Right lobe of liver (tissue), 6 donors: ENCODE measurements around the gene DCANP1. TPM values are rescaled to one million over a fixed set of nuclear protein-coding genes. Genes with fewer than 3 reads are reported as not detected.

Source experiments
- ATAC-seq, 4 donors: fragments of 200-7000 bp; cut with Tn5 transposase; one replicate each; pipeline ENCODE4 v1.9.1; 2020; ENCODE audit warnings: mild to moderate bottlenecking in 4 of 4, moderate library complexity in 4 of 4
- DNase-seq, 3 donors: peaks; one replicate each; pipeline ENCODE4 v3.0.0-alpha.2; 2020
- H3K27ac ChIP-seq, 3 donors: fragments of 200-600 bp; one replicate each; pipeline ENCODE4 v1.8.0; 2022
- H3K27me3 ChIP-seq, 2 donors: fragments of 200-600 bp; one replicate each; pipeline ENCODE4 v1.8.0; 2022
- H3K36me3 ChIP-seq, 4 donors: fragments of 200-600 bp; sonication (generic) in 1 of 4; one replicate each; pipeline versions ENCODE4 v1.5.1 to v1.8.0; 2017 to 2022; ENCODE audit warnings: control low read depth in 1 of 4
- H3K4me1 ChIP-seq, 4 donors: fragments of 200-600 bp; sonication (generic) in 1 of 4; one replicate each; pipeline versions ENCODE4 v1.5.1 to v1.8.0; 2017 to 2022; ENCODE audit warnings: control low read depth in 1 of 4
- H3K4me3 ChIP-seq, 3 donors: fragments of 200-600 bp; one replicate each; pipeline ENCODE4 v1.8.0; 2022
- H3K9me3 ChIP-seq, 4 donors: fragments of 200-600 bp; sonication (generic) in 1 of 4; one replicate each; pipeline versions ENCODE4 v1.5.1 to v1.8.0; 2017 to 2022; ENCODE audit warnings: control low read depth in 1 of 4
- POLR2A ChIP-seq: fragments of 450-650 bp; IDR thresholded peaks from one replicate; pipeline ENCODE4 v1.6.1; 2017; ENCODE audit warnings: antibody characterized with exemption, mild to moderate bottlenecking
- WGBS: methylation state at CpG from one replicate; pipeline ENCODE4 v1.1.6; 2018; ENCODE audit warnings: low coverage, low lambda C conversion rate; ENCODE audit not compliant: insufficient coverage; ENCODE audit errors: missing lambda C conversion rate; 5-methylcytosine and 5-hydroxymethylcytosine counted together
- intact Hi-C, 2 donors: fragments of 100-400 bp; cut with DNase I; formaldehyde crosslinking; loops; one replicate each; pipeline versions ENCODE4 v1.11.2 to v1.14.1; 2022
- small RNA-seq, 2 experiments: library from RNA; depleted of rRNA; stranded (forward); fragments of <200 nt; gene quantifications; one replicate each; pipeline ENCODE3, GENCODE V24; 2016
- total RNA-seq, 6 experiments: library from RNA; depleted of rRNA in 2 of 6; stranded (reverse); fragments of >200 nt in 2 of 6; fragmentation: NEBNext Ultra II Directional in 3 of 6; extraction: Animal tissue kit (Norgen Biotek cat#: 25700) in 3 of 6; gene quantifications; one replicate each; pipeline versions ENCODE4 v1.1.0 to v1.2.4, GENCODE V29; 2016 to 2023
- TF ChIP-seq, protein P1 (sequence below), 4 donors: fragments of 200-600 bp in 3 of 4; fragments of 450-650 bp in 1 of 4; IDR thresholded peaks; one replicate each; pipeline versions ENCODE4 v1.5.1 to v1.8.0; 2016 to 2022; ENCODE audit warnings: antibody characterized with exemption in 4 of 4, mild to moderate bottlenecking in 2 of 4
- donor health status: DM: no; HTN: yes; CAD: no.
- donor health status: DM: no; HTN: no; CAD: no.
- donor health status: DM: no; HTN: no; CAD: no.
- donor health status: DM: no; HTN: yes; CAD: no.
- donor health status: DM: no; HTN: yes; CAD: no.

The DCANP1 gene
- total RNA-seq, 6 experiments from 2014 or later = not detected

DNA sequence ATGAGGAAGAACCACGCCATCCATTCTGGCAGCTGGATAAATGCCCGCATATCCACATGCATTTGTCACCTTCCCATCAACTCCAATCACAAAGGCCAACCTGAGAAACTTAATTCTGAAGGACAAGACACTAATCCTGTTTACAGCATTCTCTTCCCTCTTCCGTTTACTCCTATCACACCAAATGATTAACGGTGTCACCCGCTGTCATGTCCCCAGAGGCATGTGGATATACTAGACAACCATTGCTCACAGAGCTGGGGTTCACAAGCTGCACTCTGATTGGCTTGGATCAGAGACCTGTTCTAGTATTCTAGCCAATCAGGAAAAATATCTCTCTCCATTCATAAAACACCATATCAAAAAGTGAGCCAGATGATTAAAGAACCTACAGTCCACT, 51.7 kb downstream of the DCANP1 start:
- Histone ChIP-seq H3K27me3 (no peaks in the 10 kb centered on the region), H3K36me3 (no peaks in the 10 kb centered on the region), H3K4me1 (peaks cover 0 to 28% (median 6%) of the 10 kb centered on the region in 4 donors), H3K27ac (no peak overlapping the region), H3K4me3 (no peak overlapping the region), H3K9me3 (no peaks in the 10 kb centered on the region)
- WGBS = 38% methylated on average over 4 of the region's 5 CpGs
- intact Hi-C loops = no loop called here
- DNase-seq (no peak), ATAC-seq (no peak)
- TF ChIP-seq, protein P1, sequence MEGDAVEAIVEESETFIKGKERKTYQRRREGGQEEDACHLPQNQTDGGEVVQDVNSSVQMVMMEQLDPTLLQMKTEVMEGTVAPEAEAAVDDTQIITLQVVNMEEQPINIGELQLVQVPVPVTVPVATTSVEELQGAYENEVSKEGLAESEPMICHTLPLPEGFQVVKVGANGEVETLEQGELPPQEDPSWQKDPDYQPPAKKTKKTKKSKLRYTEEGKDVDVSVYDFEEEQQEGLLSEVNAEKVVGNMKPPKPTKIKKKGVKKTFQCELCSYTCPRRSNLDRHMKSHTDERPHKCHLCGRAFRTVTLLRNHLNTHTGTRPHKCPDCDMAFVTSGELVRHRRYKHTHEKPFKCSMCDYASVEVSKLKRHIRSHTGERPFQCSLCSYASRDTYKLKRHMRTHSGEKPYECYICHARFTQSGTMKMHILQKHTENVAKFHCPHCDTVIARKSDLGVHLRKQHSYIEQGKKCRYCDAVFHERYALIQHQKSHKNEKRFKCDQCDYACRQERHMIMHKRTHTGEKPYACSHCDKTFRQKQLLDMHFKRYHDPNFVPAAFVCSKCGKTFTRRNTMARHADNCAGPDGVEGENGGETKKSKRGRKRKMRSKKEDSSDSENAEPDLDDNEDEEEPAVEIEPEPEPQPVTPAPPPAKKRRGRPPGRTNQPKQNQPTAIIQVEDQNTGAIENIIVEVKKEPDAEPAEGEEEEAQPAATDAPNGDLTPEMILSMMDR (IDR thresholded peaks at IDR 0.05) = no peak
- TF ChIP-seq POLR2A = no peak

Small RNA genes lying within 50 kb of the gene (small RNA-seq; reads per million reads assigned to genes)
- gene DCANP1 = 0 reads per million in 2 experiments

Other genes starting within 250 kb of the DCANP1 start
- 100 to 1,000 TPM in 2 of 6 experiments, 10 to 100 TPM in 4; 40.0 to 113 (median 51.6) TPM for gene MACROH2A1, start 48.1 kb downstream of the DCANP1 start, total RNA-seq
- under 1 TPM in 2 of 6 experiments, not detected in 4; 0.05 to 0.09 TPM for gene TIFAB, start 5.0 kb upstream of the DCANP1 start, total RNA-seq
- not detected for gene NEUROG1, start 88.6 kb upstream of the DCANP1 start, total RNA-seq
- 10 to 100 TPM in 2 of 6 experiments, 1 to 10 TPM in 4; 2.3 to 12.2 (median 3.8) TPM for gene CXCL14, start 131.6 kb upstream of the DCANP1 start, total RNA-seq